Ishikawa (cell line): ENCODE results near the gene ATP8B2.

Experiments
- CEBPB ChIP-seq: IDR thresholded peaks from 2 replicates; pipeline ENCODE4 v1.6.1; 2012
- CREB1 ChIP-seq: IDR thresholded peaks from 2 replicates; pipeline ENCODE4 v1.6.1; 2012; ENCODE audit warnings: low read depth
- EP300 ChIP-seq: IDR thresholded peaks from 2 replicates; pipeline ENCODE4 v1.6.1; 2012; ENCODE audit warnings: borderline replicate concordance
- FOXM1 ChIP-seq: IDR thresholded peaks from 2 replicates; pipeline ENCODE4 v1.6.1; 2012; ENCODE audit warnings: low read depth, borderline replicate concordance
- NFIC ChIP-seq: IDR thresholded peaks from 2 replicates; pipeline ENCODE4 v1.6.1; 2012
- TAF1 ChIP-seq: IDR thresholded peaks from 2 replicates; pipeline ENCODE4 v1.6.1; 2012; ENCODE audit warnings: low read depth, mild to moderate bottlenecking
- TCF12 ChIP-seq: IDR thresholded peaks from 2 replicates; pipeline ENCODE4 v1.6.1; 2012; ENCODE audit warnings: low read depth
- TEAD4 ChIP-seq: IDR thresholded peaks from 2 replicates; pipeline ENCODE4 v1.6.1; 2012
- YY1 ChIP-seq: IDR thresholded peaks from 2 replicates; pipeline ENCODE4 v1.6.1; 2012; ENCODE audit warnings: low read depth
- TF ChIP-seq, protein P1 (sequence below): IDR thresholded peaks from 2 replicates; pipeline ENCODE4 v1.6.1; 2012

DNA sequence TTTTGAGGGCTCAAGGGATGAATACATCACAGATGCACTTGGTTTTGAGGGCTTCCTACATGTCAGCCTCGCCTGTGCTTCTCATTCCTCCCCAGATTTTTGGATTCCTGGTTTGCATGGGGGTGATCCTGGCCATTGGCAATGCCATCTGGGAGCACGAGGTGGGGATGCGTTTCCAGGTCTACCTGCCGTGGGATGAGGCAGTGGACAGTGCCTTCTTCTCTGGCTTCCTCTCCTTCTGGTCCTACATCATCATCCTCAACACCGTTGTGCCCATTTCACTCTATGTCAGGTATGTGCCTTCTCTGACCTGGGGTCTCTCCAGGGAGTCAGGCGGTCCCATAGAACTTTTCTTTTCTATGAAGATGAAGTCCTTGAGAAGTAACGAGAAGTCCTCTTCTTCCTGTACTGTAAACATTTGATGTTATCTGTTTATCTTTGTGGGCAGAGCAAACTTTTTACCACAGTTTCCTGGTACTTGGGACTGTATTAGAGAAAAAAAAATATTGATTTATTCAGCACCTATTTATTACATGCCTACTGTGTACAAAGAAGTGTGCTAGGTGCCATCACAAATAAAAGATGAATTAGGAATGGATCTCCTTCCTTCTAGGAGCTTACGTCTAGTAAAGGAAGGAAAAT, 12.0 kb downstream of the ATP8B2 start:
- TF ChIP-seq EP300 (no peak), TEAD4 (no peak), TCF12 (no peak), TAF1 (no peak), CEBPB (no peak), FOXM1 (no peak), YY1 (no peak), NFIC (no peak), CREB1 (no peak)
- TF ChIP-seq, protein P1, sequence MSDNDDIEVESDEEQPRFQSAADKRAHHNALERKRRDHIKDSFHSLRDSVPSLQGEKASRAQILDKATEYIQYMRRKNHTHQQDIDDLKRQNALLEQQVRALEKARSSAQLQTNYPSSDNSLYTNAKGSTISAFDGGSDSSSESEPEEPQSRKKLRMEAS, result no peak
